ENCODE data around the gene UBE2J2. TPM values are rescaled to one million over a fixed set of nuclear protein-coding genes. Genes with fewer than 3 reads are reported as not detected.
"Not testable (repeated sequence)": the region's sequence is repeated elsewhere in the genome, so short reads cannot be mapped to it uniquely, and the experiment has no call there.

UBE2J2 gene
- total RNA-seq, result 100 to 1,000 TPM; 104 to 105 TPM
- 10 to 100 TPM; 84.7 to 92.9 (median 85.8) TPM for polyA plus RNA-seq
- 28.0 to 85.9 (median 66.5) reads per million in 6 experiments for total RNA-seq

- DNase-seq (peak; percentile 86 to 97 (median 92)), ATAC-seq (peak; percentile 93 to 97)
- Mint-ChIP-seq H3K4me3 (peak within 1 kb of the TSS; percentile 80 to 93 (median 87)), H3K4me1 (peaks cover 25 to 42% (median 36%) of the 10 kb centered on the region in 4 donors), H3K27me3 (no peaks in the 10 kb centered on the region), H3K36me3 (peaks cover 0 to 21% (median 1%) of the 10 kb centered on the region in 3 donors), H3K9me3 (no peaks in the 10 kb centered on the region), H3K27ac (peak within 1 kb of the TSS; percentile 75 to 96 (median 91))
- POLR2A ChIA-PET, result interaction anchor here (0.6 to 2.1 kb wide), 13 partner anchors 8 to 231 kb away, joined by 3 to 8 read pairs (median 4); partner anchors contain the start of genes AURKAIP1, B3GALT6, CCNL2 and MRPL20
Observed at GRCh38 chr1:1273512-1274298, at the start of gene UBE2J2. Gene UBE2J2, minus strand, starts transcription at chr1:1273854. Its CDS starts 5,862 bp downstream, at chr1:1267992.

- DNase-seq, result no peak
- POLR2A ChIA-PET, result interaction anchor here (0.6 kb wide), 1 partner anchor 290 kb away, joined by 3 read pairs; no protein-coding TSS in a partner anchor
- no peak for ATAC-seq
- H3K4me3 Mint-ChIP-seq, result peak overlapping the region; percentile 82 to 95 (median 88)
- H3K36me3 Mint-ChIP-seq, result peaks cover 0 to 24% (median 0%) of the 10 kb centered on the region in 3 donors
- H3K9me3 Mint-ChIP-seq, result no peaks in the 10 kb centered on the region
- peaks cover 12 to 51% (median 35%) of the 10 kb centered on the region in 4 donors for H3K4me1 Mint-ChIP-seq
- H3K27ac Mint-ChIP-seq, result peak overlapping the region in 7 of 10 donors; percentile 40 to 96 (median 85)
- no peaks in the 10 kb centered on the region for H3K27me3 Mint-ChIP-seq
Observed at GRCh38 chr1:1322952-1323351, 49.3 kb upstream of the UBE2J2 start.

- H3K27me3 Mint-ChIP-seq, result no peaks in the 10 kb centered on the region
- H3K9me3 Mint-ChIP-seq, result no peaks in the 10 kb centered on the region
- POLR2A ChIA-PET, result interaction anchor here (0.7 kb wide), 1 partner anchor 114 kb away, joined by 7 read pairs; no protein-coding TSS in a partner anchor
- DNase-seq (no peak), ATAC-seq (no peak)
- peaks cover 0 to 25% (median 0%) of the 10 kb centered on the region in 3 donors for H3K36me3 Mint-ChIP-seq
- H3K4me3 Mint-ChIP-seq, result peak overlapping the region; percentile 51 to 86 (median 79)
- H3K27ac Mint-ChIP-seq, result peak overlapping the region in 8 of 10 donors; percentile 9 to 88 (median 62)
- H3K4me1 Mint-ChIP-seq, result peaks cover 11 to 49% (median 34%) of the 10 kb centered on the region in 4 donors
Observed at GRCh38 chr1:1322418-1322817, 48.8 kb upstream of the UBE2J2 start.

- Mint-ChIP-seq H3K4me1 (peaks cover 11 to 49% (median 30%) of the 10 kb centered on the region in 4 donors), H3K4me3 (peak overlapping the region in 3 of 10 donors; percentile 22 to 50 (median 34)), H3K36me3 (peaks cover 0 to 31% (median 0%) of the 10 kb centered on the region in 3 donors), H3K27ac (peak overlapping the region in 3 of 10 donors; percentile 34 to 60 (median 47)), H3K9me3 (no peaks in the 10 kb centered on the region), H3K27me3 (no peaks in the 10 kb centered on the region)
- no peak for ATAC-seq
- POLR2A ChIA-PET, result interaction anchor here (0.6 to 0.7 kb wide), 2 partner anchors 54 to 115 kb away, joined by 3 to 7 read pairs; partner anchors contain the start of gene AURKAIP1
- no peak for DNase-seq
Observed at GRCh38 chr1:1321477-1321876, 47.8 kb upstream of the UBE2J2 start.

GRCh38 chr1:1320666-1321448, 47.2 kb upstream of the UBE2J2 start:
- Mint-ChIP-seq H3K4me1 (peaks cover 8 to 43% (median 25%) of the 10 kb centered on the region in 4 donors), H3K27ac (peak overlapping the region in 3 of 10 donors; percentile 34 to 60 (median 47)), H3K27me3 (no peaks in the 10 kb centered on the region), H3K36me3 (peaks cover 0 to 36% (median 0%) of the 10 kb centered on the region in 3 donors), H3K4me3 (peak overlapping the region in 3 of 10 donors; percentile 22 to 50 (median 38)), H3K9me3 (no peaks in the 10 kb centered on the region)
- DNase-seq (no peak), ATAC-seq (no peak)
- POLR2A ChIA-PET, result interaction anchor here (0.6 to 1.3 kb wide), 2 partner anchors 50 to 54 kb away, joined by 3 read pairs; partner anchors contain the start of gene AURKAIP1

GRCh38 chr1:1319646-1319941, 45.9 kb upstream of the UBE2J2 start:
- peak overlapping the region in 1 of 10 donors; percentile 48 for H3K4me3 Mint-ChIP-seq

GRCh38 chr1:1318777-1319645, 45.4 kb upstream of the UBE2J2 start:
- Mint-ChIP-seq H3K9me3 (no peaks in the 10 kb centered on the region), H3K4me1 (peaks cover 7 to 38% (median 18%) of the 10 kb centered on the region in 4 donors)

More at GRCh38 chr1:1319646-1319941, 45.9 kb upstream of the UBE2J2 start:
- Mint-ChIP-seq H3K4me1 (peaks cover 8 to 40% (median 21%) of the 10 kb centered on the region in 4 donors), H3K27me3 (no peaks in the 10 kb centered on the region), H3K27ac (peak overlapping the region in 2 of 10 donors; percentile 25 to 72), H3K36me3 (peaks cover 0 to 41% (median 0%) of the 10 kb centered on the region in 3 donors), H3K9me3 (no peaks in the 10 kb centered on the region)
- ATAC-seq, result no peak
- POLR2A ChIA-PET, result interaction anchor here (1.3 kb wide), 1 partner anchor 52 kb away, joined by 3 read pairs; no protein-coding TSS in a partner anchor
- DNase-seq, result no peak

GRCh38 chr1:1318131-1318652, 44.5 kb upstream of the UBE2J2 start:
- ATAC-seq, result no peak
- Mint-ChIP-seq H3K36me3 (peaks cover 0 to 47% (median 1%) of the 10 kb centered on the region in 3 donors), H3K4me3 (no peak overlapping the region)

More at GRCh38 chr1:1318777-1319645, 45.4 kb upstream of the UBE2J2 start:
- H3K27me3 Mint-ChIP-seq, result no peaks in the 10 kb centered on the region
- H3K4me3 Mint-ChIP-seq, result peak overlapping the region in 1 of 10 donors; percentile 48
- H3K36me3 Mint-ChIP-seq, result peaks cover 0 to 41% (median 0%) of the 10 kb centered on the region in 3 donors
- no peak for ATAC-seq
- POLR2A ChIA-PET, result no interaction called here
- no peak for DNase-seq
- H3K27ac Mint-ChIP-seq, result peak overlapping the region in 4 of 10 donors; percentile 22 to 72 (median 30)

GRCh38 chr1:1317420-1317819, 43.8 kb upstream of the UBE2J2 start:
- no peak overlapping the region for H3K4me3 Mint-ChIP-seq
- peaks cover 5 to 28% (median 9%) of the 10 kb centered on the region in 4 donors for H3K4me1 Mint-ChIP-seq
- H3K27me3 Mint-ChIP-seq, result no peaks in the 10 kb centered on the region
- ATAC-seq (no peak), DNase-seq (no peak)
- POLR2A ChIA-PET, result interaction anchor here (1.5 kb wide), 1 partner anchor 12 kb away, joined by 3 read pairs; no protein-coding TSS in a partner anchor
- peaks cover 0 to 50% (median 1%) of the 10 kb centered on the region in 3 donors for H3K36me3 Mint-ChIP-seq
- no peaks in the 10 kb centered on the region for H3K9me3 Mint-ChIP-seq
- H3K27ac Mint-ChIP-seq, result peak overlapping the region in 2 of 10 donors; percentile 37 to 59

More at GRCh38 chr1:1318131-1318652, 44.5 kb upstream of the UBE2J2 start:
- Mint-ChIP-seq H3K4me1 (peaks cover 2 to 35% (median 12%) of the 10 kb centered on the region in 4 donors), H3K9me3 (no peaks in the 10 kb centered on the region), H3K27ac (no peak overlapping the region), H3K27me3 (no peaks in the 10 kb centered on the region)
- DNase-seq, result no peak
- POLR2A ChIA-PET, result interaction anchor here (1.5 kb wide), 1 partner anchor 13 kb away, joined by 3 read pairs; no protein-coding TSS in a partner anchor

- Mint-ChIP-seq H3K36me3 (peaks cover 0 to 52% (median 1%) of the 10 kb centered on the region in 3 donors), H3K27ac (peak overlapping the region in 4 of 10 donors; percentile 15 to 79 (median 37)), H3K4me1 (peaks cover 0 to 18% (median 4%) of the 10 kb centered on the region in 4 donors)
- POLR2A ChIA-PET, ATAC-seq, DNase-seq, H3K9me3 Mint-ChIP-seq, H3K4me3 Mint-ChIP-seq, H3K27me3 Mint-ChIP-seq: not testable (repeated sequence)
Observed at GRCh38 chr1:1316199-1316598, 42.5 kb upstream of the UBE2J2 start.

- POLR2A ChIA-PET, result no interaction called here
- peaks cover 0 to 15% (median 4%) of the 10 kb centered on the region in 4 donors for H3K4me1 Mint-ChIP-seq
- peak overlapping the region in 1 of 10 donors; percentile 5 for H3K27ac Mint-ChIP-seq
- H3K27me3 Mint-ChIP-seq, result no peaks in the 10 kb centered on the region
- ATAC-seq (no peak), DNase-seq (no peak)
- H3K36me3 Mint-ChIP-seq, result peaks cover 0 to 52% (median 1%) of the 10 kb centered on the region in 3 donors
- no peak overlapping the region for H3K4me3 Mint-ChIP-seq
- H3K9me3 Mint-ChIP-seq, result no peaks in the 10 kb centered on the region
Observed at GRCh38 chr1:1315435-1315954, 41.8 kb upstream of the UBE2J2 start.
